IPS-20b (cell line): ENCODE measurements around the gene ZNF732.
"Not testable (repeated sequence)": the region's sequence is repeated elsewhere in the genome, so short reads cannot be mapped to it uniquely, and the experiment has no call there.

Experiments
- H3K27ac ChIP-seq: one replicate; pipeline ENCODE4 v1.5.1; 2013; ENCODE audit warnings: low read length
- H3K27me3 ChIP-seq: 2 replicates; pipeline ENCODE4 v1.6.1; 2013; ENCODE audit warnings: mild to moderate bottlenecking, low read length, inconsistent platforms; ENCODE audit not compliant: insufficient read depth
- H3K36me3 ChIP-seq: 2 replicates; pipeline ENCODE4 v1.6.1; 2013; ENCODE audit warnings: low read depth, mild to moderate bottlenecking, inconsistent platforms, low read length, moderate library complexity; ENCODE audit not compliant: insufficient read depth
- H3K4me1 ChIP-seq: 2 replicates; pipeline ENCODE4 v1.6.1; 2013; ENCODE audit warnings: mild to moderate bottlenecking, control low read depth, inconsistent platforms, low read length, moderate library complexity; ENCODE audit not compliant: insufficient read depth
- H3K4me3 ChIP-seq: 2 replicates; pipeline ENCODE4 v1.5.1; 2013; ENCODE audit warnings: mild to moderate bottlenecking, low read length, inconsistent platforms
- H3K9ac ChIP-seq: 2 replicates; pipeline ENCODE4 v1.6.1; 2013; ENCODE audit warnings: low read depth, mild to moderate bottlenecking, inconsistent platforms, low read length, moderate library complexity
- H3K9me3 ChIP-seq: 2 replicates; pipeline ENCODE4 v1.6.1; 2013; ENCODE audit warnings: mild to moderate bottlenecking, low read depth, low read length, inconsistent platforms; ENCODE audit not compliant: insufficient read depth

The ZNF732 gene

GRCh38 chr4:309807-310206 is 4.5 kb upstream of the ZNF732 start:
- Histone ChIP-seq H3K9ac (no peak overlapping the region), H3K36me3 (no peaks in the 10 kb centered on the region), H3K4me1 (no peaks in the 10 kb centered on the region), H3K4me3 (no peak overlapping the region), H3K27me3 (no peaks in the 10 kb centered on the region), H3K9me3 (peaks cover 68% of the 10 kb centered on the region), H3K27ac (no peak overlapping the region)

- no peak overlapping the region for H3K9ac ChIP-seq
- peaks cover 52% of the 10 kb centered on the region for H3K9me3 ChIP-seq
- H3K4me3 ChIP-seq = no peak overlapping the region
- no peak overlapping the region for H3K27ac ChIP-seq
- H3K27me3 ChIP-seq = no peaks in the 10 kb centered on the region
- H3K4me1 ChIP-seq = no peaks in the 10 kb centered on the region
- H3K36me3 ChIP-seq = peaks cover 3% of the 10 kb centered on the region; the same call in 1 of the 2 replicates
These were observed 1.3 kb upstream of the ZNF732 start for GRCh38 chr4:306551-306961.

GRCh38 chr4:304516-304915 is 758 bp downstream of the ZNF732 start:
- peak overlapping the region; percentile 76 for H3K4me3 ChIP-seq
- peak overlapping the region; percentile 89; the same call in 1 of the 2 replicates for H3K9ac ChIP-seq
- peaks cover 42% of the 10 kb centered on the region for H3K9me3 ChIP-seq
- not testable (repeated sequence) for H3K27ac ChIP-seq, H3K36me3 ChIP-seq, H3K4me1 ChIP-seq, H3K27me3 ChIP-seq

GRCh38 chr4:302381-302780 is 2.9 kb downstream of the ZNF732 start:
- no peaks in the 10 kb centered on the region for H3K4me1 ChIP-seq
- no peak overlapping the region for H3K27ac ChIP-seq
- peaks cover 3% of the 10 kb centered on the region; the same call in 1 of the 2 replicates for H3K36me3 ChIP-seq
- peaks cover 38% of the 10 kb centered on the region for H3K9me3 ChIP-seq
- no peak overlapping the region for H3K4me3 ChIP-seq
- H3K9ac ChIP-seq = no peak overlapping the region
- H3K27me3 ChIP-seq = no peaks in the 10 kb centered on the region

- no peak overlapping the region for H3K27ac ChIP-seq
- peaks cover 12% of the 10 kb centered on the region; the same call in 1 of the 2 replicates for H3K36me3 ChIP-seq
- no peaks in the 10 kb centered on the region for H3K27me3 ChIP-seq
- no peak overlapping the region for H3K9ac ChIP-seq
- H3K9me3 ChIP-seq = peaks cover 62% of the 10 kb centered on the region
- H3K4me1 ChIP-seq = no peaks in the 10 kb centered on the region
- H3K4me3 ChIP-seq = no peak overlapping the region
These were observed 10.5 kb downstream of the ZNF732 start for GRCh38 chr4:294732-295131.

- H3K9me3 ChIP-seq = peaks cover 76% of the 10 kb centered on the region
- no peaks in the 10 kb centered on the region for H3K4me1 ChIP-seq
- no peak overlapping the region for H3K4me3 ChIP-seq
- H3K36me3 ChIP-seq = peaks cover 15% of the 10 kb centered on the region; the same call in 1 of the 2 replicates
- H3K9ac ChIP-seq = no peak overlapping the region
- no peak overlapping the region for H3K27ac ChIP-seq
- H3K27me3 ChIP-seq = no peaks in the 10 kb centered on the region
These were observed 16.4 kb downstream of the ZNF732 start for GRCh38 chr4:288891-289290.

- Histone ChIP-seq H3K9ac (no peak overlapping the region), H3K9me3 (peaks cover 95% of the 10 kb centered on the region), H3K4me1 (no peaks in the 10 kb centered on the region), H3K36me3 (peaks cover 30% of the 10 kb centered on the region; the same call in 1 of the 2 replicates), H3K27me3 (no peaks in the 10 kb centered on the region), H3K4me3 (no peak overlapping the region), H3K27ac (no peak overlapping the region)
These were observed 31.8 kb downstream of the ZNF732 start for GRCh38 chr4:273309-274017.

- Histone ChIP-seq H3K36me3 (peaks cover 24% of the 10 kb centered on the region; the same call in 1 of the 2 replicates), H3K9me3 (peaks cover 91% of the 10 kb centered on the region), H3K4me3 (0 out of 2 replicates have a peak overlapping the region, but pooled peaks have one; percentile 30), H3K27ac (no peak overlapping the region), H3K9ac (no peak overlapping the region), H3K4me1 (no peaks in the 10 kb centered on the region), H3K27me3 (no peaks in the 10 kb centered on the region)
These were observed 33.7 kb downstream of the ZNF732 start for GRCh38 chr4:271492-272103.

GRCh38 chr4:259240-259639 is 46.0 kb downstream of the ZNF732 start:
- Histone ChIP-seq H3K36me3 (peaks cover 18% of the 10 kb centered on the region; the same call in 1 of the 2 replicates), H3K9me3 (peaks cover 99% of the 10 kb centered on the region)
- not testable (repeated sequence) for H3K9ac ChIP-seq, H3K27me3 ChIP-seq, H3K4me3 ChIP-seq, H3K27ac ChIP-seq, H3K4me1 ChIP-seq

- Histone ChIP-seq H3K27ac (no peak overlapping the region), H3K4me3 (no peak overlapping the region), H3K9me3 (peaks cover 99% of the 10 kb centered on the region), H3K4me1 (no peaks in the 10 kb centered on the region), H3K9ac (no peak overlapping the region), H3K36me3 (peaks cover 12% of the 10 kb centered on the region; the same call in 1 of the 2 replicates), H3K27me3 (no peaks in the 10 kb centered on the region)
These were observed 48.8 kb downstream of the ZNF732 start for GRCh38 chr4:256492-256891.

- Histone ChIP-seq H3K4me1 (no peaks in the 10 kb centered on the region), H3K4me3 (peak overlapping the region; percentile 14; the same call in 1 of the 2 replicates), H3K27me3 (no peaks in the 10 kb centered on the region), H3K36me3 (no peaks in the 10 kb centered on the region; the same call in 1 of the 2 replicates), H3K27ac (no peak overlapping the region), H3K9ac (no peak overlapping the region), H3K9me3 (peaks cover 97% of the 10 kb centered on the region)
These were observed 51.1 kb downstream of the ZNF732 start for GRCh38 chr4:253936-254756.
